MG63 (cell line): ENCODE data around the gene CHFR. TPM values are rescaled to one million over a fixed set of nuclear protein-coding genes. Genes with fewer than 3 reads are reported as not detected.
"Not testable (repeated sequence)": the region's sequence is repeated elsewhere in the genome, so short reads cannot be mapped to it uniquely, and the experiment has no call there.

Experiments used
- DNase-seq: peaks from one replicate; pipeline ENCODE4 v3.0.0-alpha.2; 2020
- H3K27me3 ChIP-seq: fragments of 250-450 bp; sonication (Bioruptor Pico); 2 replicates; pipeline ENCODE4 v1.5.1; 2020; ENCODE audit warnings: mild to moderate bottlenecking, moderate library complexity
- H3K36me3 ChIP-seq: fragments of 250-450 bp; sonication (Bioruptor Pico); 2 replicates; pipeline ENCODE4 v1.5.1; 2020; ENCODE audit warnings: mild to moderate bottlenecking, moderate library complexity
- H3K4me3 ChIP-seq: fragments of 250-450 bp; sonication (Bioruptor Pico); 2 replicates; pipeline ENCODE4 v1.5.1; 2020; ENCODE audit warnings: mild to moderate bottlenecking, moderate library complexity
- H3K9me3 ChIP-seq: fragments of 250-450 bp; sonication (Bioruptor Pico); 2 replicates; pipeline ENCODE4 v1.5.1; 2020; ENCODE audit warnings: mild to moderate bottlenecking, moderate library complexity
- total RNA-seq: library from RNA; depleted of rRNA; stranded (reverse); fragments of >200 nt; shearing (Covaris generic); gene quantifications from 2 replicates; pipeline ENCODE4 v1.2.3, GENCODE V29; 2014; ENCODE audit warnings: low replicate concordance

The CHFR gene
- total RNA-seq, 1 experiment from 2014 or later, result 12.6 TPM

DNA sequence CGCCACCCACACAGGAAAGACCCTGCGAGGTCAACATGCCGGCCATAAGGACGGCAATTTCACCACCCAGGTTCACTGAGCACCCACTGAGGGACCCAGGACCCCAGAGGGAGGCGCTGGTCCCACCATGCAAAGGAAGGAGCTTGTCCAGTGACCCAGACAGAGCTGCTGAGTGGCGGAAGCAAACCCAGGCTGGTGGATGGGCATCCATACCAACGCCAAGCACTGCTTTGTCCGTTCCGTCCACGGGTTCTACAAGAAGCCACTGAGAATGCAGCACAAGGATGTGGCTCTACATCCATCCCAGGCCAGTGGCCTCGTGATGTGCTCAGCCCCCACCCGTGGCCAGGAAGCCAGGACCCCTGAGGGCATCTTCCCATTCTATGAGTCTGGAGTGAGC is 34.9 kb downstream of the CHFR start:
- DNase-seq, result no peak
- no peaks in the 10 kb centered on the region for H3K9me3 ChIP-seq
- no peaks in the 10 kb centered on the region for H3K27me3 ChIP-seq
- peaks cover 5% of the 10 kb centered on the region for H3K36me3 ChIP-seq
- no peak overlapping the region for H3K4me3 ChIP-seq

DNA sequence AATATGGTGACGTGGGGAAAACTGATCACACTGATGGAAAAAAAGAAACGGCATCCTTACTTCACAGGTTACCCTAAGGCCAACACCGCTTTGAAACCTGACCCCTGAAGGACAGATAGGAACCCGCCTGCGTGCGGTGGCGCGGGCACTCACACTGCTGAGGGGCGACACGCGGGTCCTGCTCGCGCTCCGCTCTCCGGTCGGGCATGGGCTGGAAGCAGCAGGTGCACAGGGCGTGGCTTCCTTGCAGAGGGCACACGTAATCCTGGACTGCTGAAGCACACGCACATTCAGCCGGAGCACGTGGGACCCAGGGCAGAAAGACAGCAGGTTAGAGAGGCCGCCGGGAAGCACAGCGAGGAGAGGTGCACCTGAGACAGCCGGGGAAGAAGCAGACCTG is 35.9 kb downstream of the CHFR start:
- Histone ChIP-seq H3K4me3 (no peak overlapping the region), H3K9me3 (no peaks in the 10 kb centered on the region), H3K36me3 (peaks cover 10% of the 10 kb centered on the region), H3K27me3 (no peaks in the 10 kb centered on the region)
- no peak for DNase-seq

DNA sequence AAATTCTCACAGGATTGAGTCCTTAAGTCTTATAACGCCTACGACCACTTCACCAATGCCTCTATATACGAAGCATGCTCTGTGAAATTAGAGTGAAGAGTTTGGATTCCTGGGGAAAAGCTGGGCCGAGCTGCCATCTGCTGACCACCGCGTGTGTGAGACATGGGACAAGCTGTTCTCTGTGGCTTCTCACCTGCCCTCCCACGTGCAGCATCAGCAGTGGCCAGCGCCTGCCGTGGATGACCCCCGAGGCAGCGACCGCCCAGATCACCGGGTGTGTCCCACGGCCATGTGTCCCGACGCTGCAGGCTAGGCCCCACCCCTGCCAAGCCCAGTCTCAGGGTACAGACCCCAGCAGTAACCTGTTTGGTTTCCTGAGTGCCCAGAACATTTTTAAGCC is 37.1 kb downstream of the CHFR start:
- Histone ChIP-seq H3K4me3 (no peak overlapping the region), H3K36me3 (peaks cover 10% of the 10 kb centered on the region), H3K27me3 (no peaks in the 10 kb centered on the region), H3K9me3 (no peaks in the 10 kb centered on the region)
- DNase-seq, result no peak

DNA sequence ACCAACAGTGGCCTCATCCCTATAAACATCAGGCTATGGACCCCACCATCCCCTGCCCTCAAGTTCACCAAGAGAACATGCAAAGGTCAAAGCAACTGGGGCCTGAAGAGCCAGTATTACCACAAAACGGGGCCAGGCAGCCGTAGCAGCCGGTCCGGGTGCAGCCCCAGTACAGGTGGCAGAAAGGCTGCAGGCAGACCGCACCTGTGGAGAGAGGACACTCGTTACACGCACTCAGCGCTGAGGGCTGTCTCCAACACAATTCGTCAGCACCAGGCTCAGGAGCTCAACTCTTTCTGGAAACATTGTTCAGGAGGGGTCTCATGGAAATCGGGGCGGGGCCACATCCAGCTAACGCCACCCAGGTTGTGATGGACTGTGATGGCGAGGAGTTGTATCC is 38.9 kb downstream of the CHFR start:
- H3K9me3 ChIP-seq, result no peaks in the 10 kb centered on the region
- no peak for DNase-seq
- no peaks in the 10 kb centered on the region for H3K27me3 ChIP-seq
- H3K36me3 ChIP-seq, result peaks cover 11% of the 10 kb centered on the region
- H3K4me3 ChIP-seq, result no peak overlapping the region

DNA sequence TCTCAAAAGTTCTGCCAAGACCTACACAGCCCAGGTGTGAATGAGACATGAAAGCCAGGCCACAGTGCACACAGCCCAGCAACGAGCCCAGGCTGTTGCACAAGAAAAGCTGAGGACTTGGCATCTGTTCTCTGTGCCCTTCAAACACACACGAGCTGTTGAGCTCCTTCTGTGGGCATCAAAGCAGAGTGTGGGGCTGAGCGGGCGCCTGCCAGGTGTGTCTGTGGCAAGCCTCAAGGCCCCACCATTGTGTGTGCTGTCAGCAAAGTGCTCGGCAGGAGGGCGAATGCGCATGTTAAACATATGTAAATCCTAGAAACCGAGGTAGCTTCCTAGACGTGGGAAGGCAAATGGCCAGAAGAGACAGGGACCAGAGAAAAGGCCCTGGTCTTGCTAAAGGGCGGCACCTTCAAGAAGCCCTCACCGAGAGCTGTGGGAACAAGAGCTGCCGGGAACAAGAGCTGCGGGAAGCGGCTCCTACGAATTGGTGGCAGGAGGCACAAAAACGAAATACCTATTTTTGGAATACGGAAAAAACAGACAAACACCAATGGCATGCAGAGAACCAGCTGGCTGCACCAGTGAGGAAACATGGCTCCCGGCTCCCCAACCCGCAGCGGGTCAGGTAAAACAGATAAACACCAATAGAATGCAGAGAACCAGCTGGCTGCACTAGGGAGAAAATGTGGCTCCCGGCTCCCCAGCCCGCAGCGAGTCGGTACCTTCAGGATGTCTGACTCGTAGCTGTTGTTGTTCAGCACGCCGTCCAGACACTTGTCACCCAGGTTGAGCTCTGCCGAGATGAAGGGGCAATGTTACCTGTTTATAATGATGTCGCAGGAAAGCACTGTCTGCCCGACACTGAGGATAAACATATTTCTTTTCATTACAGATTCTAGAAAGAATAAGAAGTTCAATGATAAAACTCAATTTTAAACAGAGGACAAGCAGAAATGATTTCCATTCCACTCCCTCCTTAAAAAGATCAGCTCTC is 39.7 kb downstream of the CHFR start:
- DNase-seq, result no peak
- Histone ChIP-seq H3K4me3 (no peak overlapping the region), H3K9me3 (no peaks in the 10 kb centered on the region), H3K36me3 (peaks cover 11% of the 10 kb centered on the region), H3K27me3 (no peaks in the 10 kb centered on the region)

DNA sequence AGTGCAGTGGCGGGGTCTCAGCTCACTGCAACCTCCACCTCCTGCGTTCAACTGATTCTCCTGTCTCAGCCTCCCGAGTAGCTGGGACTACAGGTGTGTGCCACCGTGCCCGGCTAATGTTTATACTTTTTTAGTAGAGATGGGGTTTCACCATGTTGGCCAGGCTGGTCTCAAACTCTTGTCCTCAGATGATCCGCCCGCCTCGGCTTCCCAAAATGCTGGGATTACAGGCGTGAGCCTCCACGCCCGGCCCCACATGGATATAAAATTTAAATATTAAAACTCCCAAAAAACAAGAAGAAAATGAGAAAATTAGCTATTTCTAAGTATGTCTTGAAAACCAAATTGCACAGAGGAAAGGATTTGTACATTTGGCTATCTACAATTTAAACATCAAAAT is 42.7 kb downstream of the CHFR start:
- not testable (repeated sequence) for DNase-seq, H3K9me3 ChIP-seq, H3K4me3 ChIP-seq, H3K27me3 ChIP-seq
- H3K36me3 ChIP-seq, result peaks cover 11% of the 10 kb centered on the region

DNA sequence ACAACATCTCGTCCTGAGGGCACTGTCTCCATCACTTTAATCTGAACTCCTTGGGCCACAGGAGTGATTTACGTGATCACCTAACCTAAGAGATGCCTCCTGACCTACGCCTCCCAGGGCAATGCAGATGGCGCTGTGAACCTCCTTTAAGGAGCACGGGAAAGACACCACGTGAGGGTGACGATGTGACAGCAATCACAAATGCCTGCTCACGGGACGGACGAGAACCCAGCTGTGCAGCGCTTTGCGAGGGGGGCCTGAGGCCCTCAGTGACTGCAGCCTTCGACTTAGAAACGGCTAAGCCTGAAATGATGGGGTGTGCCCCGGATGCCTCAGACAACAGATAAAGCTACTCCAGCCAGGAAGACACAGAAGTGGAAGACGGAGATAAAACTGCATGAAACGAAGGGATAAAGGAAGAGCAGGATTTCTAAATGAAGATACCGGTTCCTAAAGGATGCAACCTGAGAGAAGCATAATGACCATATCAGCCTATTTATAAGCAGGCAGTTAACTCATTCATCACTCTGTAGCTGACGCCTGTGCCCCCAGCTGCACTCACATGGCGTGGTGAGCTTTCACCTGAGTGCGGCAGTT is 44.9 kb downstream of the CHFR start:
- no peak overlapping the region for H3K4me3 ChIP-seq
- H3K9me3 ChIP-seq, result no peaks in the 10 kb centered on the region
- no peak for DNase-seq
- H3K36me3 ChIP-seq, result peaks cover 11% of the 10 kb centered on the region; the same call in 1 of the 2 replicates
- no peaks in the 10 kb centered on the region for H3K27me3 ChIP-seq

DNA sequence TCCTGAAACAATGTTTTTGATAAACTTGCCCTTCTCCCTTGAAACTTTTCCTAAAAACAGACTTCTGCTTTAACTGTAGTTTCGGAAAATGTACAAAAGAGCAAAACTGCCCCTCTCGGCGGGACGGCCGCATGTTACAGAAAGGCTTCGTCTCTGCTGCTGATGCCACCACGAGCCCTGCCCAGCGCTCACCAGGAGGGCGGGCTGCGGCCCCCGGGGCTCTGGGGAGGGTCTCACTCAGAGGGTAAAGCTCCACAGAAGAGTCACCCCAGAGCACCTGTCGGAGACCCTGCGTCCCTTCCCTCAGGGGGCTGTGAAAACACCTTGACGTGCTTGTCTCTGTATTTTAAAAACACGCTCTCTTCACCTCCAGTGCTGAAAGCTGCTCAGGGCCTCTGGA is 46.3 kb downstream of the CHFR start:
- no peaks in the 10 kb centered on the region for H3K9me3 ChIP-seq
- H3K4me3 ChIP-seq, result no peak overlapping the region

DNA sequence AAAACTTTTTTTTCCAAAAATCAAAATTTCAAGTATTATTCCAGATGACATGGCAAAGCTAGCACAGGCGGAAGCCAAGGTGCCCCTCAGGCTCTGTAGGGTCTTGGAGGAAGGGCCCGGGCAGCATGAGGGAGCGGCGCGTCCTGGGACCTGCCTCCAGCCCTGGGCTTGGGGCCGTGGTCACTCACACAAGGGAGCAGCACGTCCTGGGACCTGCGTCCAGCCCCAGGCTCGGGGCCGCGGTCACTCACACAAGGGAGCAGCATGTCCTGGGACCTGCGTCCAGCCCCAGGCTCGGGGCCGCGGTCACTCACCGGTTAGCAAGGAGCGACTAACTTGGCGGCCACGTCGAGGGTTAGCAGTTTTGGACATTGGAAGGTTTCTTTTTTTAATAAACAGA is 46.9 kb downstream of the CHFR start:
- H3K27me3 ChIP-seq, result no peaks in the 10 kb centered on the region
- no peak for DNase-seq
- H3K36me3 ChIP-seq, result peaks cover 6% of the 10 kb centered on the region; the same call in 1 of the 2 replicates
- H3K9me3 ChIP-seq, result no peaks in the 10 kb centered on the region
- H3K4me3 ChIP-seq, result no peak overlapping the region

More for the DNA sequence above, 46.3 kb downstream of the CHFR start:
- Histone ChIP-seq H3K36me3 (peaks cover 6% of the 10 kb centered on the region; the same call in 1 of the 2 replicates), H3K27me3 (no peaks in the 10 kb centered on the region)
- no peak for DNase-seq

DNA sequence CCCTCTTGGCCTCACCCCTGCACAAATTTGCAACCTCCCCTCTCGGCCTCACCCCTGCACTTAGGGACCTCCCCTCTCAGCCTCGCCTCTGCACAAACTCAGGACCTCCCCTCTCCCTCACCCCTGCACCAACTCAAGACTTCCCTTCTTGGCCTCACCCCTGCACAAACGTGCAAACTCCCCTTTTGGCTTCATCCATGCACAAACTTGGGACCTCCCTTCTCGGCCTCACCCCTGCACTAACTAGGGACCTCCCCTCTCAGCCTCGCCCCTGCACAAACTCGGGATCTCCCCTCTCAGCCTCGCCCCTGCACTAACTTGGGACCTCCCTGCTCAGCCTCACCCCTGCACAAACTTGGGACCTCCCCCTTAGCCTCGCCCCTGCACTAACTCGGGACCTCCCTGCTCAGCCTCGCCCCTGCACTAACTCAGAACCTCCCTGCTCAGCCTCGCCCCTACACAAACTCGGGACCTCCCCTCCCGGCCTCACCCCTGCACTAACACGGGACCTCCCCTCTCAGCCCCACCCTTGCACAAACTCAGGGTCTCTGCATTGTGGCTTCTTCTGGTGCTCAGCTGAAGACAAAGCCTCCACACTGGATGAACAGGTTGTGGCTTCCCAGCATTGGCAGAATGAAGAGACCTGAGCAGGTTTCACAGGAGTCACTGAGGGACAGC is 47.7 kb downstream of the CHFR start:
- H3K4me3 ChIP-seq, result no peak overlapping the region

DNA sequence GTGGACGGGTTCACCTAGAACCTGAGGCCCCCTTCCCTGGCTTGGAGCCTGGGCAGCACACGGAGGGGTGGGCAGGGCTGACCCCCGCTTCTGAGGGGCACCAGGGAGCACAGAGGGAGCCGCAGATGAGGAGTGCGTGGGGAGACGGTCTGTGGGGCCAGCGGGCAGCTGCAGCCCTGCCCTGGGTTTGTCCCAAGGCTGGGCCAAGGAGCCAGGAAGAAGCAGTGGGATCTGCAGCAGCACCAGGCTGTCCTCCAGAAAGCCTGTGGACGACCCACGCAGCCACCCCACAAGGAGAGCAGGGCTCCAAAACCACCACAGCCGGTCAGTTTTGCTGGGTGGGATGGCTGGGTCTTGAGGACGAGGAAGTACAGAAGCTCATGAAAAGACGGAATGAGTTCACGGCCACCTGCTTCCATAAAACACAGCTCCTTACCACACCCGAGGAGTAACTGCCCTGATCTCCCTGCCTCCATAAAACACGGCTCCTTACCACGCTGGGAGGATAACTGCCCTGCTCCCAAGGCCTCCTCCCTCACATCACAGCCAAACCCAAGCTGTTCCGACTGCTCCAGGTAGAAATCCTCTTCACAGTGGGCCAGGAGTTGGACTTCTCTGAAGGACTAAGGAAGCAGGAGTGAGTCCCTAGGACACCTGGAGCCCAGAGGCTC is 48.9 kb downstream of the CHFR start:
- no peaks in the 10 kb centered on the region for H3K9me3 ChIP-seq
- peaks cover 2% of the 10 kb centered on the region; the same call in 1 of the 2 replicates for H3K36me3 ChIP-seq
- H3K27me3 ChIP-seq, result no peaks in the 10 kb centered on the region

More for the DNA sequence above, 47.7 kb downstream of the CHFR start:
- Histone ChIP-seq H3K27me3 (no peaks in the 10 kb centered on the region), H3K36me3 (peaks cover 3% of the 10 kb centered on the region; the same call in 1 of the 2 replicates), H3K9me3 (no peaks in the 10 kb centered on the region)
- DNase-seq, result no peak

DNA sequence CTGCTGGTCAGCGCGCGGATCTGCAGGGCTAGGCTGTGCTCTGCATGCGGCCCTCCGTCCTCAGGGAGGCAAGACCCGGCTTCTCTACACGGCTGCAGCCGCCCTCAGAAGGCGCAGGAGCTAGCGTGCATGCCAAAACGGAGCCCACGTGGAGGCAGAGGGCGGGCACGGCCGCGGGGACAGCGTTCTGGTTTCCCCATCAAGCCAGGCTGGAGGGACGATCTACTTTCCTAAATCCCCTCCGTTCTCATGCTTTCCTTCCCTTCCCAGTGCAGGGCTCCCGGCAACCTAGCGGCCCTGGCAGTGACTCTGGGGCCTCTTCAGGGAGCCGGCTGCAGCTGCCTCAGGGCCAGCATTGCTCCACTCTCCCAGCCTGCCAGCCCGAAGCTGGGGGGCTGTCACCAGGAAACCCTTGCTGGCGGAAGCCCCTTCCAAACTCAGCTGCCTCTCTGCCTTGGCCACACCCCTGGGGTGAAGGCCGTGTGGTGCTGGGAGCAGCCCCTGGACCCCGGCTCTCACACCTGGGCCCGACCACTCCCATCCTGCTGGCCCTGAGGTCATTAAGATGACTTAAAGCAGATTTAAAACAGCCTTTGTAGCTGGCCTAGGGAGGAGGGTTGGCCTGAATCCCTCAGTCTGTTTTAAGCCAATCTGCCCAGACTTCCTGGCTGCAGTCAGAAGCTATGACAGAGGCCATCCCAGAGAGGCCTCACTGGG is 49.6 kb downstream of the CHFR start:
- Histone ChIP-seq H3K27me3 (no peaks in the 10 kb centered on the region), H3K4me3 (no peak overlapping the region), H3K9me3 (no peaks in the 10 kb centered on the region), H3K36me3 (peaks cover 2% of the 10 kb centered on the region; the same call in 1 of the 2 replicates)
- no peak for DNase-seq

More for the DNA sequence above, 48.9 kb downstream of the CHFR start:
- no peak for DNase-seq
- H3K4me3 ChIP-seq, result no peak overlapping the region

DNA sequence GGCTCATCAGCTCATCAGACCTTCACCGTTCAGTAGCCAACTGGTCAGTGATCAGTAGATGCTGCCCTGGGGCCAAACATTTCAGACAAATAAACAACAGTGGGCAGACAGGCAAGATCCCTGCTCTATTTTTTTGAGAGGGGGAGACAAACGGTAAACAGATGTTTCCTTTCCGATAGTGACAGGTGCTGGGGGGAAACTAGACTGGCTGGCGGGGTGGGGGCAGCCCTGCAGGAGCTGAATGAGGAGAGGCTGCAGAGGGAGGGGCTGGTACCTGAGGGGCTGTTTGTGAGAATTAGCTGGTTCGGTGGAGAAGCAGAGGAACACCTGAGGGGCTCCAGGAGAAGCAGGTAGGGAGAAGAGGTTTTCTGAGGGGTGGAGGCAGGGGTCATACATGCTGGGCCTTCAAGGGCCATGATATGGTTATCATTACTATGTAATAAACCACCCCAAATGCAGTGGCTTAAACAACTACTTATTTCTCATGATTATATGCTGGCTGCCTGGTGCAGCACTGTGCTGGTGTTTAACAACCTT is 50.5 kb downstream of the CHFR start:
- Histone ChIP-seq H3K4me3 (no peak overlapping the region), H3K9me3 (no peaks in the 10 kb centered on the region), H3K27me3 (no peaks in the 10 kb centered on the region), H3K36me3 (peaks cover 2% of the 10 kb centered on the region; the same call in 1 of the 2 replicates)
- DNase-seq, result no peak

DNA sequence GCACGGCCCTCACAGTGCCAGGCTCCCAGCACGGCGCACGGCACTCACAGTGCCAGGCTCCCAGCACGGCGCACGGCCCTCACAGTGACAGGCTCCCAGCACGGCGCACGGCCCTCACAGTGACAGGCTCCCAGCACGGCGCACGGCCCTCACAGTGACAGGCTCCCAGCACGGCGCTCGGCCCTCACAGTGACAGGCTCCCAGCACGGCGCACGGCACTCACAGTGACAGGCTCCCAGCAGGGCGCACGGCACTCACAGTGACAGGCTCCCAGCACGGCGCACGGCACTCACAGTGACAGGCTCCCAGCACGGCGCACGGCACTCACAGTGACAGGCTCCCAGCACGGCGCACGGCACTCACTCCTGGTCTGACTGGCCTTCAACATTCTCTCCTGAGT is 51.2 kb downstream of the CHFR start:
- DNase-seq, H3K27me3 ChIP-seq, H3K9me3 ChIP-seq, H3K4me3 ChIP-seq, H3K36me3 ChIP-seq: not testable (repeated sequence)

DNA sequence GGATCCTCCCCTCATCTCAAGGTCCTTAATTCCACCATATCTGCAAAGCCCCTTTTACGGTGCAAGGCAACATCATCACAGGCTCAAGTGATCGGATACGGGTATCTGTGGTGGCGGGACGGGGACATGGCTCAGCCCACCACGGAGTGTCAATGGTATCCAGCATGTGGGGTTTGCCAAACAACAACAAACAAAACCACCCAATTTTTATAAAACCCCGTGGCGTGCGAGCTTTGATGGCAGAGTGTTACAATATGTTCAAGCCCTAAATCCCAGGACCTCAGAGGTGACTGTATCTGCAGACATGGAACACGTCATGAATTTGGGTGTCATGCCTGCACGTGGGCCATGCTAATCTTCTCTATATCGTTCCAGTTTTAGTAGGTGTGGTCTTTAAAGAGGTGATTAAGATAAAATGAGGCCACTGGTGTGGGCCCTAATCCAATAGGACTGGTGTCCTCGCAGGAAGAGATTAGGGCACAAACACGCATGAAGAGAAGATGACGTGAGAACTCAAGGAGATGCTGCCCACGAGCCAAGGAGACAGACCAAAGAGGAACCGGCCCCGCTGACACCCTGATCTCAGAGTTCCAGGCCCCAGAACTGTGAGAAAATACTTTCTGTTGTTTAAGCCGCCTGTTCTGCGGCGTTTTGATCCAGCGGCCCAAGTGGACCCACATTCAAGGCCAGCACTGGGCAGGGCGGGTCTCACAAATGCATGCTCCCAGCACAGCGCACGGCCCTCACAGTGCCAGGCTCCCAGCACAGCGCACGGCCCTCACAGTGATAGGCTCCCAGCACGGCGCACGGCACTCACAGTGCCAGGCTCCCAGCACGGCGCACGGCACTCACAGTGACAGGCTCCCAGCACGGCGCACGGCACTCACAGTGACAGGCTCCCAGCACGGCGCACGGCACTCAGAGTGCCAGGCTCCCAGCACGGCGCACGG is 52.1 kb downstream of the CHFR start:
- DNase-seq, result no peak
- Histone ChIP-seq H3K36me3 (peaks cover 2% of the 10 kb centered on the region; the same call in 1 of the 2 replicates), H3K4me3 (no peak overlapping the region), H3K27me3 (no peaks in the 10 kb centered on the region), H3K9me3 (no peaks in the 10 kb centered on the region)
